ENCODE data around the gene WWOX.

DNA sequence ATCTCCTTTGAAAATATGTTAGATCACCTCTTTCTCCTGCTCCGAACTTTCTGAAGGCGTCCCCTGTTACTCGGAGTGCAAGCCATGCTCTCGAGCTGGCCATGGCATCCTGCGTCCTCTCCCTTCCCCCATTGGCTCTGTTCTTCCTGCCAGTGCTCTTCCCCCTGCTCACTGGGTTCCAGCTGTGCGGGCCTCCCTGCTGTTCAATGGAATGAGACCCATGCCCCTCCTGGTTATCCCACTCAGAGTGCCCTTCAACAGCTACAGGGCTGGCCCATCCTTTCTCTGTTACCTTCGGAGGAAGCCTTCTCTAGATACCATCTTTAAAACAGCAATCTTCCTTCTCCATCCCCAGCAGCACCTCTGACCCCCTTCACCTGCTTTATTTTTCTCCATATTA lies 996.8 kb downstream of the WWOX start:
- TF ChIP-seq POLR2A (IDR thresholded peaks at IDR 0.05; ENCODE audit: low read depth, low read length) (no peak), TAF1 (IDR thresholded peaks at IDR 0.05; ENCODE audit: low read depth, low read length) (no peak), POLR2AphosphoS5 (IDR thresholded peaks at IDR 0.05; ENCODE audit: low read depth, low read length) (no peak), PAX5 (IDR thresholded peaks at IDR 0.05; ENCODE audit: insufficient read depth, low read length, severe bottlenecking) (no peak)

All from GM12891 (cell line).